HPDE6-E6E7 (cell line): ENCODE data around the gene CD55.
"Not testable (repeated sequence)": the region's sequence is repeated elsewhere in the genome, so short reads cannot be mapped to it uniquely, and the experiment has no call there.

ENCODE experiments used
- DNase-seq: peaks from one replicate; pipeline ENCODE4 v3.0.0; 2011; ENCODE audit warnings: missing footprints; ENCODE audit errors: extremely low spot score

Gene CD55

DNA sequence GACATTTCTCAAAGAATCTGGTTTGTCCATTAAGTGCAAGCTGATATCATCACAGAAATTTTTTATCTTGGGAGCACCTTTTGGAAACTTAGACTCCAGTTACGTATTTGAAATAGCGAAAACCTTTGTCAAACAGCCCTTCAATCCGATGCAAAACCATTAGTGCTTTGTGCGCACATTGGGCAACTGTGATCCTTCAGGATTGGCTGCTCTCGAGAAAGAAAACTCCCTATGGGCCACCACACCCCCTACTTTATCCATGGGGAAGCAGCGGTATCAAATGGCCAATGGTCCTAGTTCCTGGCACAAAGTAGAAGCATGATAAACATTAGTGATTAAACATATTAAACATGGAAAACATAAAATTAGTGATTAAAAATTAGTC lies 16.0 kb upstream of the CD55 start:
- DNase-seq = no peak

DNA sequence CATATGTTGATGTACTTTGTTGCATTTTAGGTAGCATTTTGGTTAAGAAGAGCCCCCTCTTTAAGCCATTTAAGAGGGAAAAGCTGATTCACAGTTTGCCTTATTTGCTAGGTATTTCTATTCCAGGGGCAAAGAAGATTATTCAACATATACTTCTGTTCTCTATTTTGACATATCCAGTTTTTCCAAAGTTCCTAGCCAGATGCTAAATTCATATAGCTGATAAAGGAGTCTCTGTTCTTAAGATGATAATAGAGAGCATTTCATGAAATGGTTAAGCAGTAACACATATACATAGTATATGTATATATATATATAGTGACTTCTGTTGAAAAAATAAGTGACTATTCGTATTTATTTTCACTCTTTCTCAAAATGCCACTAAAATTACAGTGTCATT lies 15.5 kb upstream of the CD55 start:
- DNase-seq = no peak

DNA sequence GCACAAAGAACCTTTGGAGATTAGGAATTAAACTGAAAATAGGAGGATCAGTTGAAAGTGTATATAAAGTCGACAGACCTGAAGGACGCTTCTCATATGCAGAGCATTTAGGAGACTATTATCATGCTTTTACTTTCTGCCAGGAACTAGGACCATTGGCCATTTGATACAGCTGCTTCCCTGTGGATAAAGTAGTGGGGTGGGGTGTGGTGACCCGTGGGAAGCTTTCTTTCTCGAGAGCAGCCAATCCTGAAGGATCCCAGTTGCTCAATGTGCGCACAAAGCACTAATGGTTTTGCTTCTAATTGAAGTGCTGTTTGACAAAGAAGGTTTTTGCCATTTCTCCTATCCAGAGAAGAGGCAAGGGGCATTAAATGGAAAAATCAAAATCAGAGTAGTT lies 14.9 kb upstream of the CD55 start:
- DNase-seq = no peak

DNA sequence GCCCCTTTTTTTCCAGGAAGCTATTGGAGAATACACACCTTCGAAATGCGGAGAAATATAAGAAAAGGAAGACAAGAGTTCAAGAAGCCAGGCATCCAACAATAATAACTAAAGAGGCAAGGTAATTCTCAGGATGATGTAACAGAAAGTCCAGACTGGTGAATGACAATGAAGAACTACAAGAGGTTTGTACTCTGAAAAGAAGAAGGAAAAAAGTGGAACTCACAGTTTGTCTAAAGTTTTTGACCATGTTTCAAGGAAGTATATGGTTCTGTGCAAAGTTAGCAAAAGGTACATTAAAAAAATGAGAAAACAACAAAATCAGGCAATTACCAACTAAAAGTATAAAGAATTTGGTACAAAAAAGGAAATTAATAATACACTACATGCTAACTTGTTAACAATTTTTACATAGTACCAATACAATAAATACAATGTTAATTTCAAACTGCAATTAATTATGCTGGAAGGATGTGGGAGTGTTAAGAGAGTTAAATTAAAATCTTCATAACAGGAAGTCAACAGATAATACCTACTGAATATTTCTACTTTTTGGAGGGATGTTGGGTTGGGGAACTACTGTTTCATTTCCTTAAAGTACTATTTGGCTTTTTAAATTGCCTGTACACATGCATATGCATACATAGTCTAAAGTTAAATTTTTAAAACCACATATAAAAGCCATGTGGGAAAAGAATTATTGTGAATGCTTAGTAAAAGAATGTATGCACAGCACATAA lies 12.9 kb upstream of the CD55 start:
- DNase-seq = no peak

- DNase-seq = peak; percentile 60
Measured at GRCh38 chr1:207309745-207310273, 11.7 kb upstream of the CD55 start.

- no peak for DNase-seq
Measured at GRCh38 chr1:207311888-207312603, 9.4 kb upstream of the CD55 start.

- no peak for DNase-seq
Measured at GRCh38 chr1:207312604-207312920, 8.9 kb upstream of the CD55 start.

GRCh38 chr1:207313131-207313530 lies 8.3 kb upstream of the CD55 start:
- DNase-seq = no peak

DNA sequence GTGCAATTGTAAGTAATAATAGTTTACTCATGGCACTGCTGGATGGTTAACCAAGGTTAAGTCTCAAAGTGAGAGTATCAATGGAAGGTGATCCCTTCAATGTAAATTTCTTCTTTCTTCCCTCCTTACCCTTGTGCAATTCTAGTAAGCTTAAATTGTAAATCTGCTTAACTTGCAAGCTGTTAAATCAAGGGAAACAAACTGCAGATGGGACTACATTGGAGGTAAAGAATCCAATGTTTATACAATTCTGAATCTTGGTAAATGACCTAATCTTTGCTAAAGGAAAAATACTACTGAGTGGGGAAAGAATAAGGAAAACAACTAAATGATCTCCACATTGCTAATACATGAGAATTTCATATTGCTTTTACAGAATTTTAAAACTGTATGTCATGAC lies 6.7 kb upstream of the CD55 start:
- DNase-seq = no peak

GRCh38 chr1:207315435-207315834 lies 6.0 kb upstream of the CD55 start:
- no peak for DNase-seq

GRCh38 chr1:207316141-207316540 lies 5.3 kb upstream of the CD55 start:
- DNase-seq = no peak

- DNase-seq = peak; percentile 69
Measured at GRCh38 chr1:207316622-207317391, 4.7 kb upstream of the CD55 start.

DNA sequence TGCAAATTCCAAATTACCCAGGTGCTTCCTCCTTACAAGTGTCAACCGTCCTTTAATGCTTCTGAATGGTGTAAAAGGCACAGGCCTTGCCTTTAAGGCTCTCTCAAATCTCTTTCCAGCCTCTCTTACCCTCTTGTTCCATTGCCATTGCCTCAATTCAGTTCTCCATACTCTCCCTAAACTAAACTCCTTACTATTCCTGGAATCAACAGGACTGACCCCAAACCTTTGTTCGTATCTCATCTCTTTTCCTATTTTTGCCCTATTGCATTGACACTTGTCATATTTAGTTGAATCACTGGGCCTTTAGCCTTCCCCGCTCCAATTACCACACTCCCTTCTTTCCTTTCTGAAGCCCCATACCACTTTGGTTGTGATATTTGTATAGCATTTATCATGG lies 3.9 kb upstream of the CD55 start:
- DNase-seq = no peak

DNA sequence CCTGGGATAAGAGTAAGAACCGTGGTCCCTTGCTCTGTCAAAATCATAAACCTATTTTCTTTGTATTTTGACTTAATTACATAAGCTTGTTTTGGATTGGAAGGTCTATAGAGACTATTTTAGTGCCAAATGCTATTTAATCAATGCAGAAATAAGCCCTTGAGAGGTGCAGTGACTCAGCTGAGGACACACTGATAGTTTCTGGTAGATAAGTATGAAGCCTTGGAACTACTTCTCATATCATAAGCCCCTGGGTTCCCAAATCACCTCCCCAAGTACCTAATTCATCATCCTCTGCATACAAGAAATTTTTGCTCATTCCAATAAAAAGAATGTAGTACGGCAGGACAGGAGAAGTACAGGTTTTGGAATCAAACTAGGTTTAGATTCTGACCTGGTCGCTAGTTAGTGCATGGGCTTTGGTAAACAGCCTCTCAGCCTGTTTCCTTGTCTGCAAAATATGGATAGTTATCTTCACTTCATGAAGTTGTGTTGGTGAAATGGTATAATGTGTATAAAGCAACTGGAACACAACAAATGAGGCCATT lies 3.3 kb upstream of the CD55 start:
- DNase-seq = no peak

DNA sequence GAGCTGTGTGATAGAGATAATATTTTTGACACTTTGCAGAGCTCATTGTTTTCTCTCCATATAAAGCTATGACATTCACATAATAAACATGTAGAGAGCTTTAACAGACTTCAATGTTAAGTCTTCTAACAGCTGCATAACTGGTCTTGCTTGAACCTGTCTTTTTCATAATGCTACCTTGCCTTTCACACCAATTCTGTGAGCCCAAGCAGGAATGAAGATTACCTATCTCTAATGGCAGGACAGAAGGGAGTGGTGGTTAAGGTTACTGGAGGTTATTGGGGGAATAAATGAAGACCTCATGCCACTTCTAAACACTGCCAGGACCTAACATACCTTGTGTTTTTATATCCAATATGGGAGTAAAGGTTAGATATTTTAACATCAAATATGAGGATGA lies 2.3 kb upstream of the CD55 start:
- no peak for DNase-seq

DNA sequence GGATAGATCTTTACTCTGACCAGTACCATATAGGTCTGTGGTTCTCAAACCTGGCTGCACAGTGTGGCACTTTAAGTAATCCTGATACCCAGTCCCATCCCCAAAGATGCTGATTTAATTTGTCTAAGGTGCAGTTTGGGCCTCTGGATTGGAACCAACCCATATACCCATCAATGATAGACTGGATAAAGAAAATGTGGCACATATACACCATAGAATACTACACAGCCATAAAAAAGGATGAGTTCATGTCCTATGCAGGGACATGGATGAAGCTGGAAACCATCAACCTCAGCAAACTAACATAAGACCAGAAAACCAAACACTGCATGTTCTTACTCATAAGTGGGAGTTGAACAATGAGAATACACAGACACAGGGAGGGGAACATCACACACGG lies 1.4 kb upstream of the CD55 start:
- DNase-seq = not testable (repeated sequence)

DNA sequence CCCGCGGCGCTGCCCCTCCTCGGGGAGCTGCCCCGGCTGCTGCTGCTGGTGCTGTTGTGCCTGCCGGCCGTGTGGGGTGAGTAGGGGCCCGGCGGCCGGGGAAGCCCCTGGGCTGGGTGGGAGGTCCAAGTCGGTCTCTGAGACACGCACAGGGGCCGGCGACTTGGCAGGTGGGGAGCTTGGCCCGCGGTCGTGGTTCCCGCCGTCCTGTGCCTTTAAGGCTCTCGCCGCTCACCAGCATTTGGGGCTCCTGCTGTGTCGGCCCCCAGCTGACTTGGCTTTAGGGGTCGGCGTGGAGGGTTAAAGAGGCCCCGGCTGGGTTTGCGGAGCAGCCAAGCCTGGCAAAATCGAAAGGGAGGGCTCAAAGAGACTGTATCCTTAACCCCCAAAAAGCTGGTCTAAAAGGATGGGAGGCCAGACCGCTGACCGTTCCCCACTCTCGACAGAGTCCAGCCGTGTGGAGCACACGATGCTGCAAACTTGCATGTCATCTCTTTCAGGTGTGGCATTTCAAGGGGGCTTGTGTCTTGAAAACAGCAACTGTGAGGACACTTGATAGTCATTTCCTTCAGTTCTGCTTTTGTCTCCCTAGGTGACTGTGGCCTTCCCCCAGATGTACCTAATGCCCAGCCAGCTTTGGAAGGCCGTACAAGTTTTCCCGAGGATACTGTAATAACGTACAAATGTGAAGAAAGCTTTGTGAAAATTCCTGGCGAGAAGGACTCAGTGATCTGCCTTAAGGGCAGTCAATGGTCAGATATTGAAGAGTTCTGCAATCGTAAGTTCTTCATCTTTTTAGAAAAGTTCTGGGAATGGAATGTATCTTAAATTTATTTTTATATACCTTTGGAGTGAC lies 540 bp downstream of the CD55 start:
- DNase-seq = no peak

- DNase-seq = no peak
Measured at GRCh38 chr1:207323425-207324225, 2.1 kb downstream of the CD55 start.

DNA sequence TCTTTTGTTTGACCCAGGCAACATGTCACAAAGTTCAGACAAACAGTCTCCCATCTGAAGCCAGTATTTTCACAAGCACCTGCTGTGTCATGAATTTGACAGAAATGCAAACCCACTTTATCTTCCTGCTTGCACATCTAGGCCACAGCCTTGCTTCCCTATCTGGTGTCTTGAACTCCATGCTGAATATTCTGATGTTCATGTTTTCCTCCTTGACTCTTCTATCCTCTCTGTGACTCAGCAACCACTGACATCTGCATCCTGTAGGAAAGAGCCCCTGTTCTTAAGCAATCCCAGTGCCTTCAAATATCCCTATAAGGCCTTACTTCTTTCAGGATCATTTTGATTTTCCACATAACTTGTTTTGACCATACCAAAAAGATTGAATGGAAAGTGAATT lies 6.5 kb downstream of the CD55 start:
- DNase-seq = no peak

- no peak for DNase-seq
Measured at GRCh38 chr1:207328908-207329440, 7.5 kb downstream of the CD55 start.
